ENCODE results near the gene NEUROG3. TPM values are rescaled to one million over a fixed set of nuclear protein-coding genes. Genes with fewer than 3 reads are reported as not detected.

NEUROG3 gene
- polyA plus RNA-seq, 10 donors, result not detected

Other genes starting within 250 kb of the NEUROG3 start
- under 1 TPM; 0.20 to 0.84 (median 0.40) TPM for gene TACR2, start 156.5 kb downstream of the NEUROG3 start, polyA plus RNA-seq (ENCODE audit: insufficient read length in 10 of 10)
- gene TSPAN15, start 122.0 kb downstream of the NEUROG3 start, polyA plus RNA-seq (ENCODE audit: insufficient read length in 10 of 10), result 10 to 100 TPM; 49.7 to 80.0 (median 66.2) TPM
- under 1 TPM in 8 of 10 donors, not detected in 2; 0.15 to 0.76 (median 0.43) TPM for gene FAM241B, start 56.8 kb upstream of the NEUROG3 start, polyA plus RNA-seq (ENCODE audit: insufficient read length in 10 of 10)
- 10 to 100 TPM in 7 of 10 donors, 1 to 10 TPM in 3; 5.0 to 18.0 (median 11.9) TPM for gene COL13A1, start 228.5 kb upstream of the NEUROG3 start, polyA plus RNA-seq (ENCODE audit: insufficient read length in 10 of 10)

Measured in muscle of back (tissue), 10 donors.